ENCODE measurements around the gene PSORS1C2.
"Not testable (repeated sequence)": the region's sequence is repeated elsewhere in the genome, so short reads cannot be mapped to it uniquely, and the experiment has no call there.

The PSORS1C2 gene

DNA sequence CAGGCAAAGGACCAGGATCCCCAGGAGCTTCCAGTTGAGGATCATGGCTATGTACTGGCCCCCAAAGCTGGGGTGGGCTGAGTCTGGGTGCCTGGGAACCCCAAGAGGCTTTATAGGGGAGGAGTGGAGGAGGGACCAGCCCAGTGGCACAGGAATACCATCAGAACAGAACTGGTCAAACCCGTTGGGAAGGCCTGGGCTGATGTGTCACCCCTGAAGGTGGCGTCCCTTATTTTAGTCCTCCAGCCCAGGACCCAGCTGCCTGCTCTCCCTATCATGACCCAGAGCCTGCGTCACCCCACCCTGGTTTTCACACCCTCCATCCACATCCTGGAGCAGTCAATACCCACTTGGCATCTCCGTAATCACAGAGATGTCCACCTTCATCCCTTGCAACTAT is at the start of gene PSORS1C2:
PSORS1C2 (minus strand) TSS at position 85 of the 400 bp plus-strand sequence; CDS start at position 45, 40 bp downstream.
- no peak for DNase-seq
- in situ Hi-C loops (cut with MboI; ENCODE audit: low pct_unique_long_range_greater_than_20kb, low sequenced_read_pairs): no loop called here

DNA sequence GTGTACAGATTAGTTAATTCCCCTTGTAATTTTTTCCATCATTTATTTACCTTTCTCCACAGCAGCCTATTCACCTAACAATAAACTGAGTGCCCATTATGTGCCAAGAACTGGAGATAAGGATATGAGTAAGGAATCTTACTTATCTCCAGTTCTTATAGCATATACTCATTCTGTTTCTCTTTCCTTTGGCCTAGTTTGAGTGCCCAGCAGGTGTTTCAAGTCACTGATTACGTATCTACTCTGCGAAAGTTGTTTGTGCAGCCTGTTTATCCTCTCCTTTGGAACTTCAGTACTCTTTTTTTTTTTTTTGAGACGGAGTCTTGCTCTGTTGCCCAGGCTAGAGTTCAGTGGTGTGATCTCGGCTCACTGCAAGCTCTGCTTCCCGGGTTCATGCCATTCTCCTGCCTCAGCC is 48.9 kb upstream of the PSORS1C2 start:
- in situ Hi-C loops (cut with MboI; ENCODE audit: low pct_unique_long_range_greater_than_20kb, low sequenced_read_pairs): no loop called here

DNA sequence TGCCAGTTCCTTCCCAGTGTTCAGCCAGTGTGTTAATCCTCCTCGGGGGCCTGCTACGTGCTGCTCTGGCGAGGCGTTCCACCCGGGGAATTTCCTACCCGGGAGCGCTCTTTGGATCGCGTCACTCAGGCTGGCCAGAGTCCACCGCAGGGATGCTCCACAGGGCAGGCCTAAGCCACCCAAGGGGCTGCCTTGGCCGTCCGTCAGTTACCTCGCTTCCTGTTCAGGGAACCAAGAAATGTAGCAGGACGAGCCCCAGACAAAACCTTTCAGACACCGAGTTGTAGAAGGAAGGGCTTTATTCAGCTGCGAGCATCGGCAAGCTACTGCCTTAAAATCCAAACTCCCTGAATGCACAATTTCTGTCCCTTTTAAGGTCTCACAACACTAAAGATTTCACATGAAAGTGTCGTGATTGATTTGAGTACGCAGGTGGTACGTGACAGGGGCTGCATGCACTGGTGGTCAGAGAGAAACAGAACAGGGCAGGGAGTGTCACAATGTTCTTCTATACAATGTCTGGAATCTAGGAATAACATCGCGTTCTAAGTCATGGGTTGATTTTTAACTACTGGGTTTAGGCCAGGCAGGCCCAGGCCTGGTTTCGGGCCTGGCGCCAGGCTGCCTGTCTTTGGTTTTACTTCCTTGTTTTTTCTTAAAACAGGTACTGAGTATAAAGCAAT is 47.3 kb upstream of the PSORS1C2 start:
- no peak for DNase-seq
- in situ Hi-C loops (cut with MboI; ENCODE audit: low pct_unique_long_range_greater_than_20kb, low sequenced_read_pairs): no loop called here

More for the DNA sequence above, 48.9 kb upstream of the PSORS1C2 start:
- no peak for DNase-seq

DNA sequence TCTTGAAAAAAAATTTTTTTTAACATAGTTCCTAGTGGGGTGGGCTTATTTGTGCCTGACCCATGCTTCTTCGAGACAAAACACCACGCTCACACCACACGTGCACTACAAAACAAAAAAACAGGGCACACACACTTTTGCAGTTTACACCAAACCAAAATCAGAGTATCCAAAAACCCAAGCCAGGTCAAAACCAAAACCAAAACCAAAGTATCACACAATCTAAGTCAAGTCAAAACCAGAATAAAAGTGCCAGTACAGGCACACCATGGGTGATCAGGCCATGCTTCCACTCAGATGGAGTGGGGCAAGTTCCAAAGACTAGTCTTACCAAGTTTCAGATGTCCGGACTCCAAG is 46.8 kb upstream of the PSORS1C2 start:
- in situ Hi-C loops (cut with MboI; ENCODE audit: low pct_unique_long_range_greater_than_20kb, low sequenced_read_pairs); DNase-seq: not testable (repeated sequence)

DNA sequence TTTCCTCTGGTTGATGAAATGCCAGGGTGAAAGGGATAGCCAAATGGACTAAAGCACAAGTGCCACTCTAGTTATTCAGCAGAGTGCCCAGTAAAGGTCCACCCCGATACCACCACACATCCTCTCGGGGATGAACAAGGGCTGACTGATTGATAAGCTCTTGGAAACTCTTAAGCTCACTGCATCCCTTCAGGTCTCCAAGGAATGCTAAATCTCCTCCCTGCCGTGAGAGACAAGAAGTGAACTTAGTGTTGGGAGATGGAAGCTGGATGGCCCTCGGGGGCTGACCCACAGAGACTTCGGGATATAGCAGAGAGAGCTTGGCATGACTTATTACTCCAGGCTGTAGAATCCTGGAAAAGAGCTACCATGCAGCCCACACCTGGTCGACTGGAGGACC is 45.0 kb upstream of the PSORS1C2 start:
- DNase-seq; in situ Hi-C loops (cut with MboI; ENCODE audit: low pct_unique_long_range_greater_than_20kb, low sequenced_read_pairs): not testable (repeated sequence)

DNA sequence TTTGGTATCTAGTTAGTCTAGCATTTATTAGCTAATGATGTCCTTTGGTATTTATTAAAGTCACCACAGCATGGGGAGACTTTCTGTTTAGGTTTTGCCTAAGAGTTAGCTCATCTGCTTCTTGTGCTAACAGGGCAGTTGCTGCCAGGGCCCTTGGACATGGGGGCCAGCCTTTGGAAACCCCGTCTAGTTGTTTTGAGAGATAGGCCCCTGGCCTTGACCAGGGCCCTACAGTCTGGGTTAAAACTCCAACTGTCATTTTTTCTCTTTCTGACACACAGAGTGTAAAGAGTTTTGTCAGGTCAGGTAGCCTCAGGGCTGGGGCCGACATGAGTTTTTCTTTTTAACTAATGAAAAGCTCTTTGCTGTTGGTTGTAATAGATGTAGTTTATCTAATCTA is 44.4 kb upstream of the PSORS1C2 start:
- not testable (repeated sequence) for DNase-seq

DNA sequence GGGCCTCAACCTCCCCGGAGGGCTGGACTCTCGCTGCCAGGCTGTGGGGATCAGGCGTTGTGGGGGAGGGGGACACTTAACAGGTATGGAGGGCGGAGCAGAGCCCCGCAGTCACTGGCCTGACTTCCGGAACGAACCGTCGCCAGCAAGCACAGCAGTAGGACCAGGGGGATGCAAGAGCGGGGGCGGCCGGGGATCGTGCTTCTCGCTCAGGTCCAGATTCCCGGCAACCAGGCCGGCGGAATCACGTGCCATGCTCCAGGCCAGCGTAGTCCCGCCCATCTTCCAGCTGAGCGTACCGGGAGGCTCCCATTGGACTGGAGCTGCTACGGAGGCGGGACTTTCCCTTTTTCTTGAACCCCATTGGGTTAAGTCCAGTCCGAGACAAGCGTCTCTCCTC is 41.6 kb upstream of the PSORS1C2 start:
- no peak for DNase-seq
- in situ Hi-C loops (cut with MboI; ENCODE audit: low pct_unique_long_range_greater_than_20kb, low sequenced_read_pairs): no loop called here

More for the DNA sequence above, 44.4 kb upstream of the PSORS1C2 start:
- in situ Hi-C loops (cut with MboI; ENCODE audit: low pct_unique_long_range_greater_than_20kb, low sequenced_read_pairs): not testable (repeated sequence)

DNA sequence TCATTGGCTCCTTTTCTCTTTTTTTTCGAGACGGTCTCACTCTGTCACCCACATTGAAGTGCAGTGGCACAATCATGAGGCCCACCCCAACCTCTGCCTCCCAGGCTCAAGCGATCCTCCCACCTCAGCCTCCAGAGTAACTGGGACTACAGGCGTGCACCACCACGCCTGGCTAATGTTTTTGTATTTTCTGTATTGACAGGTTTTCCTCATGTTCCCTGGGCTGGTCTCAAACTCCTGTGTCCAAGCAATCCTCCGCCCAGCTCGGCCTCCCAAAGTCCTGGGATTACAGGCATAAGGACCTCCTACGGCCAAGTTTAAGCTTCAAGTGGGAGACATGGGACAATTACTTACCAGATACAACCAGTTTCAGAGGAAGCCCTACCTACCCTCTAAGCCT is 41.0 kb upstream of the PSORS1C2 start:
- no peak for DNase-seq

DNA sequence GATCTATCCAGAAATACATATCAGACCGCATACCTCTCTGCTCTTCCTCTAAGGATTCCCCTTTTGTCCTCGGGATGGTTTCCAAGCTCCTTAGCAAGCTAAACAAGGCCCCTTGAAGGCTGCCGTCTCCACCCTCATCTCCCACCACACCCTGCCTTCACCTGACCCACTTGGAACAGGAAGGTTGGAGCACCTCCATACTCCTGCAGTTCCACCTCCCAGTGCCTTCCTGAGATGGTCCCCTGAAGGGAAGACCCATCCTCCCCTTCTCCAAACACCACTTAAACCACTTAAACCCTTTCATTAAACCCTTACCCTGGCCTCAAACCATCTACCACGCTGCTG is 40.1 kb upstream of the PSORS1C2 start:
- in situ Hi-C loops (cut with MboI; ENCODE audit: low pct_unique_long_range_greater_than_20kb, low sequenced_read_pairs): no loop called here
- DNase-seq: no peak

More for the DNA sequence above, 41.0 kb upstream of the PSORS1C2 start:
- in situ Hi-C loops (cut with MboI; ENCODE audit: low pct_unique_long_range_greater_than_20kb, low sequenced_read_pairs): no loop called here

DNA sequence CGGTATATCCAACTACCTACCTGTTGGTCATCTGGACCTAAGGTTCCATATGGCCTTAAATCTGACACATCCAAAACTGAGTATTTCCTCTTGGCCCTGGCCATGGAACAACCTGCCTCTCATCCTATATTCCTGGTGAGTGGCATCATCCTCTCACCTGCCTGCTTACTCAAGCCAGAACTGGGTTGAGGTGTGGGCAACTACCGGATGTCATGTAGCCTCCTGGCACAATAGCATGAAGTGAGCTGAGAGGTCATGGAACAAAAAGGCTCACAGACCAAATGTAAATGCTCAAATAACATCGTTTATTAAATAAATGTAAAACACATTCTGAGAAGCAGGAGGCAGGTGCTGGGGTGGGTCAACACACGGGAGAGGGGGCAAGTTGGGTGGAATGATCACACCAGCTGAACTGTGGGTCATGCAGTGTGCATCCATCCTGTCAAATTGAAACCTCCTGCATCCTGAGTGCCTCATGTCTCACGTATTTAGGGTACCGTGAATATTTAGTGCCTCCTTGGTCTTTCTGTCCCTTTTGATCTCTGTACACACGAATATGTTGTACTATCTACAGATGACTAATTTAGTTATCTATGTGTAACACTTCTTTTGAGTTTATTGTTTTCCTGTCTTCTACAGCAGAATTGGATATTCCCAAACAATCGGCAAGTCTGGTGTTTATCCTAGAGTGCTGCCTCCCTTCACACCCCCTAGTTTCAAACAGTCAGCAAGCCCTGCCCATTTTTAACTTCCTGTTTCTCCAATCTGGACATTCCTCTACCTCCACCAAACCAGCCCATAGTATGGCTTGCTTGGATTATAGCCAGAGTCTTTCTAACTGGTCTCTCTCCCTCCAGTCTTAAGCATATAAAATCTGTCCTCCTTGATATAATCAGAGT is 39.5 kb upstream of the PSORS1C2 start:
- in situ Hi-C loops (cut with MboI; ENCODE audit: low pct_unique_long_range_greater_than_20kb, low sequenced_read_pairs): no loop called here

DNA sequence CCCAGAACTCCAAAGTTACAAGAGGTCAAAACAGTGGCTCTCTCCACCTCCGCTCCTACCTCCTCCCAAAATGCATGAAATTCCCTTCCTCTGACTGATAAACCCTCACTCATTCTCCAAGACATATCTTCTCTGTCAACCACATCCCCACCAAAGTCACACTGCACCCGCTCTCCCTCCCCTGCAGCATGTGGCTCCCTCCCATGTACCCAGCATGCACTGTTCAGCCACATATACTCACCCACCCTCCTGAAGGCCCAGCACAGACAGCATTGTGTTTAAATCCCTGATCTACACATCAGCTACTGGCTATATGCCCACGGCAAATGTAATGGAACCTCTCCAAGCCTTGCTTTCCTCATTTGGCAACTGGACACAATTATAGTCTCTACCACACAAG is 37.1 kb upstream of the PSORS1C2 start:
- in situ Hi-C loops (cut with MboI; ENCODE audit: low pct_unique_long_range_greater_than_20kb, low sequenced_read_pairs): no loop called here
- DNase-seq: no peak

More for the DNA sequence above, 39.5 kb upstream of the PSORS1C2 start:
- DNase-seq: no peak

DNA sequence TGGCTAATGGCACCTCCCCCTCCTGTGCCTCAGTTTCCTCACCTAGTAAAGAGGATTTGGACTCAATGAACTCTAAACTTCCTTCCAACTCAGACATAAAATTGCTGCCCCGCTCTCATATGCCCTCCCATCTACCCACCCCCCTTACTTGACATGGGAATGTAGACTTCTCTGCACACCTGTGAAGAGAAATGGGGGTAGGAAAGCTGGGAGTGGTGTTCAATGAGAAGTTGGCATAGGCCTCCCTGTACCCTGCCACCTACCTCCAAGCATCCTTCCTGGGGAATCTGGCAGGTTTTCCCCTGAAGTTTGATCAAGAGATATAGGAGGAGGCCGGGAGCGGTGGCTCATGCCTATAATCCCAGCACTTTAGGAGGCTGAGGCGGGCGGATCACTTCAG is 35.5 kb upstream of the PSORS1C2 start:
- DNase-seq: no peak
- in situ Hi-C loops (cut with MboI; ENCODE audit: low pct_unique_long_range_greater_than_20kb, low sequenced_read_pairs): no loop called here

DNA sequence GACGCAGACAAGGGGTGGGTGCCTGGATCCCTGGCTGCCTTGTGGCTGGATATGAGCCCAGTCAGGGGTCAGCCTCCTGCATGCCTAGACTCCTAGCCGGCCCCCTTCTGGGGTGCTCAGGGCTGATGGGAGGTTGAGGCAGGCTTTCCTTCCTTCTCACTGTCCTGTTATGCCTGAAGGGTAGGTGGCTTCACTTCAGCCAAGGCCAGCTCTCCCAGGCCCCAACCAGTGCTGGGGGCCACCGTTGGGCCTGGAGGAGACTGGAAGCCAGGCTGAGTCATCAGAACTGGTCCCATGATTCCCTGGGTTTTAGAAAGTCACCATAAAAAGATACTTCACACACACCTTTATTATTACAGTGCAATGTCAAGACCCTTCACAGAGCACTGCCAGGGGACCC is 34.5 kb upstream of the PSORS1C2 start:
- DNase-seq: no peak
- in situ Hi-C loops (cut with MboI; ENCODE audit: low pct_unique_long_range_greater_than_20kb, low sequenced_read_pairs): no loop called here

DNA sequence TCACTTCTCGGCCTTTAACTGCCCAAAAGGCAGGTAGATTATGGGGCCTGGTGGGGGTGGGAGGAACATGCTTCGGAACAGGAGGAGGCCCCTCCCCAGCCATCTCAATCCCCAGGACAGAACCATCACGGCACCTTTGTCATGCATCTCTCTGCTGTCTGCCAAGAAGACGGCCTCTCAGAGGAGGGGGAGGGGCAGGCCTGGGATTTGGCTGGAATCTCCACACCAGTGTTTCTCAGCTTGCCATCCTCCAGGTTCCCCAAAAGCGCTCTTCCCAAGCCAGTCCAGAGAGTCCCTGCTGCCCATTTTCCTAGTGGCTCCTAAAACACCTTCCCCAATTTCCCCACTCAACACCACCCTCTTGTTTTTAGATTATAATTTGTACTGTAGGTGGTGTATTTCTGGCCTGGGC is 34.1 kb upstream of the PSORS1C2 start:
- no peak for DNase-seq

DNA sequence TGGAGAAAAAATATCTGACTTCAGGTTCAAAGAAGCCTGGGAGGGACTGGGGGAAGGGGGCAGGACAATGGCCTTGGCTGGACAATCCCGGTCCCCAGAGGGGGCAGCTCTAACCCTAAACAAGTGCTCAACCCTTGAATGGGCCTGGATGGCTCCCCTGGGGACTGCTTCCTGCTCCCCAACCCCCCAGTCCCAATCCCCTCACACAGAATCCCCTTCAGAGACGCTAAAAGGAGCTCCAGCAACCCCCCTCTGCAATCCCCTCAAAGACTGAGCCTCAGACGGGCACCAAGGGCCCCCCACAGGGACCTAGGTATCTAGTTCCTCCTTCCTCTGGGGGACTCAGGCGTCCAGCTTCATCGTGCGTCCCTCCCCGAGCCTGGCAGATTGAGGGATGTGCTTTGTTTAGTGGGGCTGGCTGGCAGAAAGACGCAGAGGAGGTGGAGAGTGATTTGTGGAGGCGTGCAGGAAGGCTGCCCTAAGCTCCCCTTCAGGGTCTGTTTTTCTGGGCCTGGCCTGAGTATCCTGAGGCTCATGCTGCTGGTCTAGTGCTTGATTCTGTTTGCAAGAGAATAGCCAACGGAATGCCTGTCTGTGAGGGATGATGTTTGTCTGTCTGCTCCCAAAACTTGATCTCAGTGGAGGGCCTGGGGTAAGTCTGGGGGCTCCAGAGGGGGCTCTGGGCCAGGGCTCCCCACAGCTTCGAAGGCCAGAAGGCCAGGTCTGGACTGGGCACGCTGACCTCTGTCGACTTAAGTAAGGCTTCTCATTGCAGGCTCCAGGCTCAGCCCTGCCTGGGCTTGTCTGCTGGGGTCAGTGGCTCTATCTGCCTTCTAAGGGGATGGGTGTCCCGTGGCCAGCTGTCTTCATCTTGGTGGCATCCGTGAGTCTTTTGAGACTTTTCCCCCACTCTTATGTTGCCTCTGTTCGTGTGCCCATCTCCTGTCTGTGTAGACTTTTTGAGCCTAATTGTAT is 33.4 kb upstream of the PSORS1C2 start:
- no peak for DNase-seq
- in situ Hi-C loops (cut with MboI; ENCODE audit: low pct_unique_long_range_greater_than_20kb, low sequenced_read_pairs): no loop called here

More for the DNA sequence above, 34.1 kb upstream of the PSORS1C2 start:
- in situ Hi-C loops (cut with MboI; ENCODE audit: low pct_unique_long_range_greater_than_20kb, low sequenced_read_pairs): no loop called here

DNA sequence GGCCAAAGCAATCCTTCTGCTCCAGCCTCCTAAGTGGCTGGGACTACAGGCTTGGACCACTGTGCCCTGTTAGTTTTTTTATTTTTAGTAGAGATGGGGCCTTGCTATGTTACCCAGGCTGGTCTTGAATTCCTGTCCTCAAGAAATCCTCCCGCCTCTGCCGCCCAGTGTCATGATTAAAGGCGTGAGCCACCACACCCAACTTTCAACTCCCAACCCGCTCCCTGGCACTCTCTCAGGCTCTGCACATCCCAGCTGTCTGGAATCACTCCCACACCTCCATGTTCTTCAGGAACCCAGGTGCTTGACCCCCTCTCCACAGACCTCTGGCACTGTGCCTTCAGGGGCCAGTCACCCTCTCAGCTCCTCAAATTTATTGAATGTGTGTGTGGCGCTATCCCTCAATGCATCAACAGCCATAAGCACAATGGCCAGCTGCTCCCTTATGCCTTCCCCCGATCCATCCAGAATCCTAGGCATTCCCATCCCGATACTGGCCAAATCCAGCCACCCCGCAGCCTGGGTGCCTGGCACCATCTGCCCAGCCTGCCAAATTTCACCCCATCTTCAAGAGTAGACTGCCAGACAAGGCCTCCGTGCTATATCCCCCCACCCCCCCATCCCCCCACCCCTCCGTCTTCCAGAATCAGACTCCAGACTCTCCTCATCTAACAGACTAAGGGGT is 32.3 kb upstream of the PSORS1C2 start:
- in situ Hi-C loops (cut with MboI; ENCODE audit: low pct_unique_long_range_greater_than_20kb, low sequenced_read_pairs): no loop called here
- no peak for DNase-seq

DNA sequence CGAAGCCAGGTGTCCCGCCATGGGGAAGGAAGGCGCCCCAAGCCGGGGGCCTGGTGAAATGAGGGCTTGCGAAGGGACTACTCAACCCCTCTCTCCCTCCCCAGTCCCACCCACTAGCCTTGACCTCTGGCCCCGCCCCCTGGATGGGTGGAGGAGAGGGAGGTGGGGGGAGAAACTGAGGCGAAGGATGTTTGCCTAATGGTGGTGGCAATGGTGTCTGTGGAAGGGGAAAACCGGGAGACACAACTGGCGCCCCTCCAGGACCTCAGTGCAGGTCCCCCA is 31.7 kb upstream of the PSORS1C2 start, which contains the start of gene POU5F1:
POU5F1 (minus strand) TSS at position 83 of the 282 bp plus-strand sequence; CDS start at position 21, 62 bp downstream.
- DNase-seq: no peak
- in situ Hi-C loops (cut with MboI; ENCODE audit: low pct_unique_long_range_greater_than_20kb, low sequenced_read_pairs): no loop called here

DNA sequence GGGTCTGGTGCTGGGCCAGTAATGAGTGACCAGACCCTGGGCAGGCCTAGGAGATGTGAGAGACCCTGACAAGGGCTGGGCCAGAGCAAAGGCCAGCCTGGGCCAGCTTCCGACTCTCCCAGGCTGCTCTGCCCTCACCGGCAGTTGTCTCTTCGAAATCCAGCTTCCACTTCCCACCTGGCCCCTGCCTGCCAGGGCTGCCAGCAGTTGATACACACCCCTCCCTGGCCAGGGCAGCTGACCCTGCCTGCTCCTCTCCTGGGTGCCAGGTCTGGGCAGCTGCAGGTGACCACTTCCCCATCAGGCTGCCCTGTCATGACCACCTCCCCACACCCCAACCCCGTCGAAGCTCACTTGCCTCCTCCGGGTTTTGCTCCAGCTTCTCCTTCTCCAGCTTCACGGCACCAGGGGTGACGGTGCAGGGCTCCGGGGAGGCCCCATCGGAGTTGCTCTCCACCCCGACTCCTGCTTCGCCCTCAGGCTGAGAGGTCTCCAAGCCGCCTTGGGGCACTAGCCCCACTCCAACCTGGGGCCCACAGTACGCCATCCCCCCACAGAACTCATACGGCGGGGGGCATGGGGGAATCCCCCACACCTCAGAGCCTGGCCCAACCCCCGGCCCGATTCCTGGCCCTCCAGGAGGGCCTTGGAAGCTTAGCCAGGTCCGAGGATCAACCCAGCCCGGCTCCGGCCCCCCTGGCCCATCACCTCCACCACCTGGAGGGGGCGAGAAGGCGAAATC is 31.2 kb upstream of the PSORS1C2 start:
- DNase-seq; in situ Hi-C loops (cut with MboI; ENCODE audit: low pct_unique_long_range_greater_than_20kb, low sequenced_read_pairs): not testable (repeated sequence)

Data from KBM-7 (cell line).